ENCODE measurements around the gene HMX1. TPM values are rescaled to one million over a fixed set of nuclear protein-coding genes. Genes with fewer than 3 reads are reported as not detected.

The HMX1 gene
- total and polyA plus RNA-seq, 12 donors: 0.15 TPM; not detected in 11

DNA sequence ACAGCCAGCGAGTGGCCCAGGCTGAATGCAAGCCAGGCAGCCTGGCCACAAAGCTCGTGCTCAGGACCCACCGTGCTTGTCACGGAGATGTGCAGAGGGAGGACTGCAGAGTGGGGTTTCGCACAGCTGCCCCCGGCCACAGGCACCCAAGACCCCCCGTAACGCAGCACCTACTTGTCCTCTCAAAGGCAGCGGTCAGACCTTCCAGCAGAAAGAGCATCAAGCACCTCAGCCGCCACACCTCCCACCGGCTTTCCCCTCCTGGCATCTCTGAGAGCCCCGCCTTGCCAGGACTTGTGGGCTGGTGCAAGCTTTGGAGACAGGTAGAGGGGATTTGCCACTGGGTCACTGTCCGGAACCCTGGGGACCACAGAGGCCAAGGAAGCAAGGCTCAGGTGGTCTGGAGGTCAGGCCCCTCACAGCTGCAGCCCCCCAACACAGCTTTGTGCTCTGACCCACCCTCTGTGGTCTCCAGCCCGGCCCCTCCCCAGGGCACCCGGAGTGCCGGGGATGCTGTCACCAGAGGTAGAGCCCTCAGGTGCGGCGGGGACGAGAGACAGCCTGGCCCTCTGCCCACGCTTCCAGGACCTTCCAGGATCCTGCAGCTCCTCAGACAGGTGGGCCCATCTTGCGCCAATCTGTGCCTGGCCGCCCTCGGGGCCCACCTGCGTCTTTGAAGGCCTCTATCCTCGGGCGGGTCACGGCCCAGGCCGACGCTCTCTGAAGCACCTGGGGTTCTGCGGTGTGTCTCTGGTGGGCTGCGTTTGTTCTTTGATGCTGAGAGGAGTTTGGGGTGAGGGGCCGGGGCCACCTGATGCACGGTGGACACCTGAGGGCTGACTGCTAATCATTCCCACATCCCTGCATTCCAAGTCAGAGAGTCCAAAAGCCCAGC lies 34.4 kb upstream of the HMX1 start:
- intact Hi-C loops (cut with DNase I): no loop called here
- 82 to 85% methylated on average over 33 of the region's 33 CpGs for WGBS, 2 donors
- peaks cover 4 to 46% (median 40%) of the 10 kb centered on the region in 7 donors for H3K27me3 ChIP-seq

DNA sequence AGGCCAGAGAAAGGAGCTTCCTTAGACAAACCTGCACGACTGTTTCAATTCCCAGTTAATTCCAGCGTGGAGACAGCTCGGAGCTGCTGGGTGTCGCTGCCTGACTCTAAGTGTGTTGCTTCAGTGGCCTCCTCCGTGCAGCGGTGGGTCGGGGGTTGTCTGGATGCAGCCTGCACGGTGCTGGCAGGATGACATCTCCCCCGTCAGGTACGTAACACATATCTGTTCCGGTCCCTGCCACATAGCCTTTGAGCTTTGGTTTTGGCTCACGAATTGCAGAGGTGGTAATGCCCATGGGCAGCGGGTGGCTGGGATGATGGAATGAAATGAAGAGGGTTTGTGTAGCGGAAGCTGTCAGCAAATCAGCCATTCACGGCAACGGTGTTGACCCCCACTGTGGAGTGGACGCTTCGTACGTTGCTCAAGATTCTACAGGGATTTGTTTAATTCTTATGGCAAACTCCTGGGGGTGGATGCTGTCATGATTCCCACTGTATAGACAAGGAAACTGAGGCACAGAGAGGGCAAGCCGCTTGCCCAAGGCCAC lies 33.7 kb upstream of the HMX1 start:
- Histone ChIP-seq H3K36me3 (no peaks in the 10 kb centered on the region), H3K4me3 (no peak overlapping the region), H3K9me3 (peaks cover 0 to 32% (median 16%) of the 10 kb centered on the region in 11 donors), H3K27ac (no peak overlapping the region), H3K27me3 (peaks cover 4 to 49% (median 40%) of the 10 kb centered on the region in 7 donors), H3K4me1 (no peaks in the 10 kb centered on the region)
- ATAC-seq (no peak), DNase-seq (no peak)
- intact Hi-C loops (cut with DNase I): no loop called here
- WGBS, 2 donors: 74 to 75% methylated on average over 20 of the region's 20 CpGs
- TF ChIP-seq, protein P1, sequence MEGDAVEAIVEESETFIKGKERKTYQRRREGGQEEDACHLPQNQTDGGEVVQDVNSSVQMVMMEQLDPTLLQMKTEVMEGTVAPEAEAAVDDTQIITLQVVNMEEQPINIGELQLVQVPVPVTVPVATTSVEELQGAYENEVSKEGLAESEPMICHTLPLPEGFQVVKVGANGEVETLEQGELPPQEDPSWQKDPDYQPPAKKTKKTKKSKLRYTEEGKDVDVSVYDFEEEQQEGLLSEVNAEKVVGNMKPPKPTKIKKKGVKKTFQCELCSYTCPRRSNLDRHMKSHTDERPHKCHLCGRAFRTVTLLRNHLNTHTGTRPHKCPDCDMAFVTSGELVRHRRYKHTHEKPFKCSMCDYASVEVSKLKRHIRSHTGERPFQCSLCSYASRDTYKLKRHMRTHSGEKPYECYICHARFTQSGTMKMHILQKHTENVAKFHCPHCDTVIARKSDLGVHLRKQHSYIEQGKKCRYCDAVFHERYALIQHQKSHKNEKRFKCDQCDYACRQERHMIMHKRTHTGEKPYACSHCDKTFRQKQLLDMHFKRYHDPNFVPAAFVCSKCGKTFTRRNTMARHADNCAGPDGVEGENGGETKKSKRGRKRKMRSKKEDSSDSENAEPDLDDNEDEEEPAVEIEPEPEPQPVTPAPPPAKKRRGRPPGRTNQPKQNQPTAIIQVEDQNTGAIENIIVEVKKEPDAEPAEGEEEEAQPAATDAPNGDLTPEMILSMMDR (IDR thresholded peaks at IDR 0.05): no peak

More for the DNA sequence above, 34.4 kb upstream of the HMX1 start:
- Histone ChIP-seq H3K27ac (no peak overlapping the region), H3K4me3 (no peak overlapping the region), H3K36me3 (no peaks in the 10 kb centered on the region), H3K9me3 (peaks cover 0 to 25% (median 13%) of the 10 kb centered on the region in 11 donors), H3K4me1 (no peaks in the 10 kb centered on the region)
- ATAC-seq: no peak
- DNase-seq: no peak
- TF ChIP-seq, protein P1 (IDR thresholded peaks at IDR 0.05): no peak

DNA sequence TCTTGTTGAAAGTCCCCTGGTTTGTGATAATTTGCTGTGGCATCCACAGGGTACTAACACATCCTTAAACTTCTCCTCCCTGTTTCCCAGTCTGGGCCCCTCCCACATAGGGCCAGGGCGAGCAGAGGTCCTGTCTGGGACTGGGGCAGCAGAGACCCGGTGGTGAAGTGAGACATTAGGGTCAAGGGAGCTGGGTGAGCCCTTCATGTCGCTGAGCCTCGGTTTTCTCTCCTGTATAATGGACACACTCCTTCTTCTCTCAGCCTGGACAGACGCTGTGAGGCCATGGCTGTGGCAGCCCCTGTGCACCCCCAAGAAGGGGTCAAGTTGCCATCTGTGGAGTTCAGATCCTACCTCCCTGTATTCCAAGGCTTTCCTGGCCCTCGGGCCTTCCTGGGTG lies 33.0 kb upstream of the HMX1 start:
- Histone ChIP-seq H3K4me1 (no peaks in the 10 kb centered on the region), H3K4me3 (no peak overlapping the region), H3K27ac (no peak overlapping the region), H3K27me3 (peaks cover 4 to 55% (median 40%) of the 10 kb centered on the region in 7 donors), H3K9me3 (peaks cover 0 to 38% (median 16%) of the 10 kb centered on the region in 11 donors), H3K36me3 (no peaks in the 10 kb centered on the region)
- DNase-seq (no peak), ATAC-seq (no peak)
- TF ChIP-seq, protein P1 (IDR thresholded peaks at IDR 0.05): no peak
- intact Hi-C loops (cut with DNase I): no loop called here
- WGBS, 2 donors: 76 to 80% methylated on average over 6 of the region's 6 CpGs

DNA sequence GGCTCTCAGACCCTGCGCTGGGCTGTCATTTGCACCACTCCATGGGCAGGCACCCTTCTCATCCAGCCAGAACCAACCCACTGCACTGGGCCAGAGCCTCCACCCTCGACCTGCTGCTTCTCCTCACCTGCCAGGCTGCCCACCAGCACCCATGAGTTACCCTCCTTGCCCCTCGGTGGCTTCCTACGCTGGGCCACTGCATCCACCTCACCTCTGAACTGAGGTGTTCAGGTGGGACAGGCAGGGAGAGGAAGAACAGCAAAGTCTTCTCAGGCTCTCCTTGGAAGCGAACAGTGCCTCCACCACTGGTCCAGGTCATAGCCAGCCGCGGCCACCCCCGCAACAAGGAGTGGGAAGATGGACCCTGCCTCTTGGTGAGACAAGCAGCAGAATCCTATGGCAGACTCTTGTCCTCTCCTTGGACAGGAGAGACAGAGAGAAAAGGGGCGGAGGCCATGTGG lies 32.4 kb upstream of the HMX1 start:
- no peaks in the 10 kb centered on the region for H3K4me1 ChIP-seq
- peaks cover 4 to 61% (median 41%) of the 10 kb centered on the region in 7 donors for H3K27me3 ChIP-seq
- intact Hi-C loops (cut with DNase I): no loop called here
- no peak for ATAC-seq
- peaks cover 0 to 43% (median 16%) of the 10 kb centered on the region in 11 donors for H3K9me3 ChIP-seq
- no peaks in the 10 kb centered on the region for H3K36me3 ChIP-seq
- 82 to 83% methylated on average over 9 of the region's 9 CpGs for WGBS, 2 donors
- TF ChIP-seq, protein P1 (IDR thresholded peaks at IDR 0.05): no peak
- H3K27ac ChIP-seq: no peak overlapping the region
- H3K4me3 ChIP-seq: no peak overlapping the region
- no peak for DNase-seq

Measured in heart right ventricle (tissue), 16 donors.